ENCODE results near the gene PRIM1. TPM values are rescaled to one million over a fixed set of nuclear protein-coding genes. Genes with fewer than 3 reads are reported as not detected.

Gene PRIM1
- polyA plus RNA-seq, 1 donor (not counting 4 experiments of a cell fraction or from before 2014, with no cell fraction given): 12.0 TPM

DNA sequence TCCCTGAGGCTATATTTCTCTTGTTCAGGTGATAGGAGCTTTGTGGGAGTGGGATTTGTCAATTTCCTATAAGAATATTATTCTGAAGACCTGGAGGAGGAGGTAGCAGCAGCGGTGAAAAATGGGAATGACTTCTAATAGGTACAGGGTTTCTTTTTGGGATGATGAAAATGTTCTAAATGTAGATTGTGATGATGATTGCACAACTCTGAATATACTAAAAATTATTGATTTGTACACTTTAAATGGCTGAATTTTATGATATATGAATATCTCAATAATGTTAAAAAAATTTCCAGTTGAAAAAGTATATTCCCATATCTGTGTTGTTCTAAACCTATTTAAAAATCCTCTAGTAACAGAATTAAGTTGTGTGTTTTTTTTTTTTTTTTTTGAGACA is 33.8 kb upstream of the PRIM1 start:
- no peak overlapping the region for H3K4me2 ChIP-seq (ENCODE audit: control insufficient read depth, extremely low read depth, insufficient read depth, low read depth, low read length)
- peaks cover 2% of the 10 kb centered on the region for H3K4me1 ChIP-seq (ENCODE audit: control insufficient read depth, extremely low read depth, insufficient read depth, low read length)
- no peaks in the 10 kb centered on the region for H3K27me3 ChIP-seq (ENCODE audit: control insufficient read depth, extremely low read depth, insufficient read depth, low read length)
- no peaks in the 10 kb centered on the region for H4K20me1 ChIP-seq (ENCODE audit: control insufficient read depth, extremely low read depth, insufficient read depth, low read length)
- no peak overlapping the region for H3K9ac ChIP-seq (ENCODE audit: control insufficient read depth, extremely low read depth, insufficient read depth, low read length)
- no peaks in the 10 kb centered on the region for H3K36me3 ChIP-seq (ENCODE audit: control insufficient read depth in 2 of 2, extremely low read depth in 1 of 2, insufficient read depth in 2 of 2, low read length in 2 of 2)
- dilution Hi-C loops (cut with MboI; ENCODE audit: extremely low pct_ligation_motif_present, low sequenced_read_pairs): no loop called here
- no peak for DNase-seq (ENCODE audit: low read depth, low spot score)
- TF ChIP-seq, protein P1, sequence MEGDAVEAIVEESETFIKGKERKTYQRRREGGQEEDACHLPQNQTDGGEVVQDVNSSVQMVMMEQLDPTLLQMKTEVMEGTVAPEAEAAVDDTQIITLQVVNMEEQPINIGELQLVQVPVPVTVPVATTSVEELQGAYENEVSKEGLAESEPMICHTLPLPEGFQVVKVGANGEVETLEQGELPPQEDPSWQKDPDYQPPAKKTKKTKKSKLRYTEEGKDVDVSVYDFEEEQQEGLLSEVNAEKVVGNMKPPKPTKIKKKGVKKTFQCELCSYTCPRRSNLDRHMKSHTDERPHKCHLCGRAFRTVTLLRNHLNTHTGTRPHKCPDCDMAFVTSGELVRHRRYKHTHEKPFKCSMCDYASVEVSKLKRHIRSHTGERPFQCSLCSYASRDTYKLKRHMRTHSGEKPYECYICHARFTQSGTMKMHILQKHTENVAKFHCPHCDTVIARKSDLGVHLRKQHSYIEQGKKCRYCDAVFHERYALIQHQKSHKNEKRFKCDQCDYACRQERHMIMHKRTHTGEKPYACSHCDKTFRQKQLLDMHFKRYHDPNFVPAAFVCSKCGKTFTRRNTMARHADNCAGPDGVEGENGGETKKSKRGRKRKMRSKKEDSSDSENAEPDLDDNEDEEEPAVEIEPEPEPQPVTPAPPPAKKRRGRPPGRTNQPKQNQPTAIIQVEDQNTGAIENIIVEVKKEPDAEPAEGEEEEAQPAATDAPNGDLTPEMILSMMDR (optimal IDR thresholded peaks at IDR 0.05 in 1 of 3, IDR thresholded peaks at IDR 0.05 in 1 of 3, conservative IDR thresholded peaks at IDR 0.05 in 1 of 3; ENCODE audit: extremely low read depth in 1 of 3, insufficient read depth in 2 of 3, low read length in 3 of 3): no peak
- no peak for TF ChIP-seq EZH2 (IDR thresholded peaks at IDR 0.05; ENCODE audit: low read length)
- no peaks in the 10 kb centered on the region for H3K79me2 ChIP-seq (ENCODE audit: control insufficient read depth, insufficient read depth, low read length)
- H3K9me1 ChIP-seq (ENCODE audit: control insufficient read depth, extremely low read depth, insufficient read depth, low read length): no peaks in the 10 kb centered on the region
- FAIRE-seq: no peak
- H3K9me3 ChIP-seq (ENCODE audit: control insufficient read depth, low read depth, low read length): no peaks in the 10 kb centered on the region
- no peak overlapping the region for H3K27ac ChIP-seq (ENCODE audit: control insufficient read depth, insufficient read depth, low read length)
- no peak overlapping the region for H2AFZ ChIP-seq (ENCODE audit: control insufficient read depth, low read length)
- no peak overlapping the region for H3K4me3 ChIP-seq (ENCODE audit: control insufficient read depth in 2 of 3, extremely low read depth in 1 of 3, insufficient read depth in 2 of 3, low read depth in 1 of 3, low read length in 3 of 3)

- H3K4me1 ChIP-seq (ENCODE audit: control insufficient read depth, extremely low read depth, insufficient read depth, low read length): peaks cover 4% of the 10 kb centered on the region
- no peak overlapping the region for H2AFZ ChIP-seq (ENCODE audit: control insufficient read depth, low read length)
- dilution Hi-C loops (cut with MboI; ENCODE audit: extremely low pct_ligation_motif_present, low sequenced_read_pairs): no loop called here
- H3K27me3 ChIP-seq (ENCODE audit: control insufficient read depth, extremely low read depth, insufficient read depth, low read length): no peaks in the 10 kb centered on the region
- DNase-seq (ENCODE audit: low read depth, low spot score) (no peak), FAIRE-seq (no peak)
- H3K79me2 ChIP-seq (ENCODE audit: control insufficient read depth, insufficient read depth, low read length): no peaks in the 10 kb centered on the region
- H3K27ac ChIP-seq (ENCODE audit: control insufficient read depth, insufficient read depth, low read length): no peak overlapping the region
- H3K4me2 ChIP-seq (ENCODE audit: control insufficient read depth, extremely low read depth, insufficient read depth, low read depth, low read length): no peak overlapping the region
- TF ChIP-seq, protein P1 (optimal IDR thresholded peaks at IDR 0.05 in 1 of 3, IDR thresholded peaks at IDR 0.05 in 1 of 3, conservative IDR thresholded peaks at IDR 0.05 in 1 of 3; ENCODE audit: extremely low read depth in 1 of 3, insufficient read depth in 2 of 3, low read length in 3 of 3): no peak
- no peak for TF ChIP-seq EZH2 (IDR thresholded peaks at IDR 0.05; ENCODE audit: low read length)
- no peak overlapping the region for H3K4me3 ChIP-seq (ENCODE audit: control insufficient read depth in 2 of 3, extremely low read depth in 1 of 3, insufficient read depth in 2 of 3, low read depth in 1 of 3, low read length in 3 of 3)
- H3K9me3 ChIP-seq (ENCODE audit: control insufficient read depth, low read depth, low read length): no peaks in the 10 kb centered on the region
- H3K36me3 ChIP-seq (ENCODE audit: control insufficient read depth in 2 of 2, extremely low read depth in 1 of 2, insufficient read depth in 2 of 2, low read length in 2 of 2): no peaks in the 10 kb centered on the region
- H3K9me1 ChIP-seq (ENCODE audit: control insufficient read depth, extremely low read depth, insufficient read depth, low read length): no peaks in the 10 kb centered on the region
- H3K9ac ChIP-seq (ENCODE audit: control insufficient read depth, extremely low read depth, insufficient read depth, low read length): no peak overlapping the region
- H4K20me1 ChIP-seq (ENCODE audit: control insufficient read depth, extremely low read depth, insufficient read depth, low read length): no peaks in the 10 kb centered on the region
Measured at GRCh38 chr12:56785141-56785865, 33.2 kb upstream of the PRIM1 start.

Measured in keratinocyte (primary cell).